22Rv1 (cell line): ENCODE measurements around the gene GHRHR.

Experiments
- H3K27ac ChIP-seq: fragments of 450-650 bp; 2 replicates; pipeline ENCODE4 v1.5.1; 2017
- ZFX ChIP-seq: fragments of 450-650 bp; IDR thresholded peaks from 2 replicates; pipeline ENCODE4 v1.6.1; 2017; ENCODE audit warnings: antibody characterized with exemption, borderline replicate concordance
- TF ChIP-seq, protein P1 (sequence below): fragments of 450-650 bp; IDR thresholded peaks from 2 replicates; pipeline ENCODE4 v1.5.1; 2017; ENCODE audit warnings: mild to moderate bottlenecking

The GHRHR gene

GRCh38 chr7:30998180-30998579, 34.4 kb downstream of the GHRHR start:
- no peak overlapping the region for H3K27ac ChIP-seq
- no peak for TF ChIP-seq ZFX
- TF ChIP-seq, protein P1, sequence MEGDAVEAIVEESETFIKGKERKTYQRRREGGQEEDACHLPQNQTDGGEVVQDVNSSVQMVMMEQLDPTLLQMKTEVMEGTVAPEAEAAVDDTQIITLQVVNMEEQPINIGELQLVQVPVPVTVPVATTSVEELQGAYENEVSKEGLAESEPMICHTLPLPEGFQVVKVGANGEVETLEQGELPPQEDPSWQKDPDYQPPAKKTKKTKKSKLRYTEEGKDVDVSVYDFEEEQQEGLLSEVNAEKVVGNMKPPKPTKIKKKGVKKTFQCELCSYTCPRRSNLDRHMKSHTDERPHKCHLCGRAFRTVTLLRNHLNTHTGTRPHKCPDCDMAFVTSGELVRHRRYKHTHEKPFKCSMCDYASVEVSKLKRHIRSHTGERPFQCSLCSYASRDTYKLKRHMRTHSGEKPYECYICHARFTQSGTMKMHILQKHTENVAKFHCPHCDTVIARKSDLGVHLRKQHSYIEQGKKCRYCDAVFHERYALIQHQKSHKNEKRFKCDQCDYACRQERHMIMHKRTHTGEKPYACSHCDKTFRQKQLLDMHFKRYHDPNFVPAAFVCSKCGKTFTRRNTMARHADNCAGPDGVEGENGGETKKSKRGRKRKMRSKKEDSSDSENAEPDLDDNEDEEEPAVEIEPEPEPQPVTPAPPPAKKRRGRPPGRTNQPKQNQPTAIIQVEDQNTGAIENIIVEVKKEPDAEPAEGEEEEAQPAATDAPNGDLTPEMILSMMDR: no peak

DNA sequence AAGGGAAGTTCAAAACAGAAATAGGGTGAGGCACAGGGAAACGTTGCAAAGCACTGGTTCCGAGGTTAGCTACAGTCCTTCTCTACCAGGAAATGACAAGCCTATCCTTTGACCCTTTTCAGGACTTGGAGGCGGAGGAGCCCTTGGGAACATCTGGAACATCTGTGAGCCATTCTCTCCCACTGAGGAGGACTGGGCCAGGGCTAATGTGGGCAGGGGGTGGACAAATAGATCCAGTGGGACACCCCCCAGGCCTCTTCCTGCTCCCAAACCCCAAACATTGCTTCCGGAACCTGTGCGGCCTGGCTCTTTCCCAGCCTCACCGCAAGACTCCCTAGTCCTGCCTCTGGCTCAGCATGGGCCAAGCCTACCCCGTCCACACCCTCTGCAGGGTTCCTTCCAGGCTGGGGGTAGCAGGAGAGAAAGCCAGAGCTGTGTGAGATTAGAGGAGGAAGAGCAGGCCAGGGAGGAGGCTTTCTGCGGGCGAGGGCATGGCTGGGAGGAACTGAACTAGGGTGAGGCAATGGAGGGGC, 36.5 kb downstream of the GHRHR start:
- H3K27ac ChIP-seq: no peak overlapping the region
- TF ChIP-seq, protein P1: no peak
- no peak for TF ChIP-seq ZFX

- TF ChIP-seq, protein P1: no peak
- no peak for TF ChIP-seq ZFX
- H3K27ac ChIP-seq: no peak overlapping the region
Observed at GRCh38 chr7:31000779-31001178, 37.0 kb downstream of the GHRHR start.

DNA sequence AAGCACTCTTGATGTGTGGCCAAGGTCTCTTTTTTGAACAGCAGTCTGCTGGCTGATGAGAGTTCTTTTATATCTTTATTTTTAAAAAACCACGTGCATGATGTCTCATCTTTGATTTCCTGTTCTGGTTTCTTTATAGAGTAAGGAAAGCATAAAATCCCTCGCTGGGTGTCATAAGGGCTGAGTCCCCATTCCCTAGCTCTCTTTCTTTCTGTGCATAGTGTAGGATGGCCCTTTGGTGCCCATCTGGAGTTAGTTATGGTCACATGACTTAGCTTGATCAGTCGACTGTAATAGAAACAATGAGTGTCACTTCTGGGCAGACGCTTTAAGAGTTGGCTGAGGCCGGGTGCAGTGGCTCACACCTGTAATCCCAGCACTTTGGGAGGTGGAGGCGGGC, 38.5 kb downstream of the GHRHR start:
- TF ChIP-seq, protein P1: no peak
- no peak for TF ChIP-seq ZFX
- no peak overlapping the region for H3K27ac ChIP-seq

DNA sequence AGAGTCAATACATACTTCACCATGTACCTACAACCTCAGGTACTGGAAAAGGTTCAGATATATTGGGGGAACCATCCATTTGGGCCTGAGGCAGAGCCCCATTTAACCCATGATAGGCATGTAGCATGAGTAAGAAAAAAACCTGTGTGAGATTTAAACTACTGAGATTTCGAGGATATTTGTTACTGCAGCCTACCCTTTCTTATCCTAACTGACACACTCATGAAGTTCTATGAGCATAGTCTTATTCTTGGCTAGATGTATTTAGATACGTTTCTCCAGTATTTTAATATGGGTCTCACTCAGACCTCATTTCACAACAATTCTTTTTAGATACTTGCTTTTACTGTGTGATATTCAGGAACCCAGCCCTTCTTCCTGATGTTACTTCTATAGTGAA, 39.3 kb downstream of the GHRHR start:
- no peak for TF ChIP-seq ZFX
- TF ChIP-seq, protein P1: no peak
- no peak overlapping the region for H3K27ac ChIP-seq

- no peak overlapping the region for H3K27ac ChIP-seq
- no peak for TF ChIP-seq ZFX
- TF ChIP-seq, protein P1: no peak
Observed at GRCh38 chr7:31003721-31004120, 40.0 kb downstream of the GHRHR start.

GRCh38 chr7:31004393-31004792, 40.6 kb downstream of the GHRHR start:
- H3K27ac ChIP-seq: no peak overlapping the region
- no peak for TF ChIP-seq ZFX
- TF ChIP-seq, protein P1: no peak
